ENCODE results near the gene NANOS2. TPM values are rescaled to one million over a fixed set of nuclear protein-coding genes. Genes with fewer than 3 reads are reported as not detected.

Gene NANOS2
- polyA plus RNA-seq, 1 experiment, result not detected

DNA sequence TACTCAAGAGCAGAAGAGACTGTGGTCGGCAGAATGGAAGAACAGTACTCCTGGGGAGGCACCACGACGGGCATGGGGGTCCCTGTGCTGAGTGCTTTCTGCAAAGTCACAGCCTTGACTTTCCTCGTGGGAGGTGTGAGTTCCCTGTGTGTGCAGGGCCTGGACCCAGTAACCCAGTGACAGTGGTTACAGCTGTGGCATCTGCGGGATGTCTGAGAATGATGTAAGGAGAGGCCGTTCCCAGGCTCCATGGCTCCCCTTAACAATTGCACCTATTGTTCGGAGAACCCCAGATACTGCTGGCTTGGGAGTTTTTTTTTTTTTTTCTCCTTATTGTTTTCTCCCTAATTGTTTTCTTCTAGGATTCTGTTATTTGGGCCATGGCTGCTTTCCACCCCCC, 5.1 kb upstream of the NANOS2 start:
- no peak overlapping the region for H3K4me3 ChIP-seq (ENCODE audit: low read depth, low read length)
- ChIA-PET CTCF (interaction anchor here (1.3 kb wide), 1 partner anchor 103 kb away, joined by 4 read pairs; no protein-coding TSS in a partner anchor), POLR2A (no interaction called here)
- no peaks in the 10 kb centered on the region for H3K36me3 ChIP-seq (ENCODE audit: control insufficient read depth, insufficient read depth, low read length)
- TF ChIP-seq, protein P1, sequence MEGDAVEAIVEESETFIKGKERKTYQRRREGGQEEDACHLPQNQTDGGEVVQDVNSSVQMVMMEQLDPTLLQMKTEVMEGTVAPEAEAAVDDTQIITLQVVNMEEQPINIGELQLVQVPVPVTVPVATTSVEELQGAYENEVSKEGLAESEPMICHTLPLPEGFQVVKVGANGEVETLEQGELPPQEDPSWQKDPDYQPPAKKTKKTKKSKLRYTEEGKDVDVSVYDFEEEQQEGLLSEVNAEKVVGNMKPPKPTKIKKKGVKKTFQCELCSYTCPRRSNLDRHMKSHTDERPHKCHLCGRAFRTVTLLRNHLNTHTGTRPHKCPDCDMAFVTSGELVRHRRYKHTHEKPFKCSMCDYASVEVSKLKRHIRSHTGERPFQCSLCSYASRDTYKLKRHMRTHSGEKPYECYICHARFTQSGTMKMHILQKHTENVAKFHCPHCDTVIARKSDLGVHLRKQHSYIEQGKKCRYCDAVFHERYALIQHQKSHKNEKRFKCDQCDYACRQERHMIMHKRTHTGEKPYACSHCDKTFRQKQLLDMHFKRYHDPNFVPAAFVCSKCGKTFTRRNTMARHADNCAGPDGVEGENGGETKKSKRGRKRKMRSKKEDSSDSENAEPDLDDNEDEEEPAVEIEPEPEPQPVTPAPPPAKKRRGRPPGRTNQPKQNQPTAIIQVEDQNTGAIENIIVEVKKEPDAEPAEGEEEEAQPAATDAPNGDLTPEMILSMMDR (IDR thresholded peaks at IDR 0.05; ENCODE audit: insufficient read depth, low read depth, low read length), result no peak
- no peak for DNase-seq (ENCODE audit: low read depth)
- H3K27me3 ChIP-seq (ENCODE audit: control insufficient read depth, insufficient read depth, low read length), result peaks cover 5% of the 10 kb centered on the region; the same call in 1 of the 2 replicates

DNA sequence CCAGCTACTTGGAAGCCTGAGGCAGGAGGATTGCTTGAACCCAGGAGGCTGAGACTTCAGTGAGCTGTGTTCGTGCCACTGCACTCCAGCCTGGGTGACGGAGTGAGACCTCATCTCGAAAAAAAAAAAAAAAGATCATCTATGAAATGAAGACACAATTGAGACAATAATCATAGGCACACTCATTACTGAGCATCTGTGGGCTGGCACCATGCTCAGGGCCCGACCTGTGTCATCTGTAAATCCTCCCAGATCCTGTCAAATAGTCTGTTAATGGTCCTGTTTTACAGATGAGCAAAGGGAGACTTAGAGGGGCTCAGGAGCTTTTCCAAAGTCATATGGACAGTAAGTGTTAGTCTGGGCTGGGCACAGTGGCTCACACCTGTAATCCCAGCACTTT, 4.1 kb upstream of the NANOS2 start:
- Histone ChIP-seq H3K27me3 (ENCODE audit: control insufficient read depth, insufficient read depth, low read length) (peaks cover 5% of the 10 kb centered on the region; the same call in 1 of the 2 replicates), H3K36me3 (ENCODE audit: control insufficient read depth, insufficient read depth, low read length) (no peaks in the 10 kb centered on the region), H3K4me3 (ENCODE audit: low read depth, low read length) (no peak overlapping the region)
- no peak for DNase-seq (ENCODE audit: low read depth)
- POLR2A ChIA-PET, result no interaction called here
- CTCF ChIA-PET, result no interaction called here
- TF ChIP-seq, protein P1 (IDR thresholded peaks at IDR 0.05; ENCODE audit: insufficient read depth, low read depth, low read length), result no peak

DNA sequence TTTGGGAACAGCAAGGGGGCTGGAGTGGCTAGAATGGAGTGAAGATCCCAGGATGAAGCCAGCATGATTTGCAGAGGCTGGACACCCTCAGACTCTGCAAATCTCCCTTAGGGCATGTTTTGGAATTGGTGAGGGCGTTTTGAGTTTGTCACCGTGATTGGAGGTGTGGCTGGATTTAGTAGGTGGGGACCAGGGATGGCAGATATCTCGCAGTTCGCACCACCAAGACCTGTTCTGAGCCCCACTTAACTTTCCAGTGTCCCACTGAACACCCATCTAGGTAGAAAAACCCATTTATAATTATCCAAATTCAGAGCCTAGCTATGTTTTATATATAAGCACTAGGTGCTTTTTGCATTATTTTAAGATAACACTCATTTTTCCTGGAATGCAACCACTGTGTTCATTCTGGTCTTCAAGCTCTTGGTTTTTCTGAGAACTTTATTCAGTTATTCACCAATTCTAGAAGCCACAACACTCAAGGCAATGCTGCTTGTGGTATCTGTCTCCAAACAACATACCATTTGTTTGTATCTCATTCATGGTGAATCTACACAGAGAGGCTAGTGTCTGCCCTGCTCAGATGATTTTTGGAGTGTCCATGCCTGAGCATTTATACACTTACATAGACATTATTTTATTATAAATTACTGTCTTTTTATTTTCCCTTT, 3.0 kb upstream of the NANOS2 start:
- peaks cover 5% of the 10 kb centered on the region; the same call in 1 of the 2 replicates for H3K27me3 ChIP-seq (ENCODE audit: control insufficient read depth, insufficient read depth, low read length)
- no peaks in the 10 kb centered on the region for H3K36me3 ChIP-seq (ENCODE audit: control insufficient read depth, insufficient read depth, low read length)
- no peak overlapping the region for H3K4me3 ChIP-seq (ENCODE audit: low read depth, low read length)
- TF ChIP-seq, protein P1 (IDR thresholded peaks at IDR 0.05; ENCODE audit: insufficient read depth, low read depth, low read length), result no peak
- CTCF ChIA-PET, result interaction anchor here (1.4 kb wide), 1 partner anchor 10 kb away, joined by 4 read pairs; no protein-coding TSS in a partner anchor
- POLR2A ChIA-PET, result no interaction called here
- no peak for DNase-seq (ENCODE audit: low read depth)

DNA sequence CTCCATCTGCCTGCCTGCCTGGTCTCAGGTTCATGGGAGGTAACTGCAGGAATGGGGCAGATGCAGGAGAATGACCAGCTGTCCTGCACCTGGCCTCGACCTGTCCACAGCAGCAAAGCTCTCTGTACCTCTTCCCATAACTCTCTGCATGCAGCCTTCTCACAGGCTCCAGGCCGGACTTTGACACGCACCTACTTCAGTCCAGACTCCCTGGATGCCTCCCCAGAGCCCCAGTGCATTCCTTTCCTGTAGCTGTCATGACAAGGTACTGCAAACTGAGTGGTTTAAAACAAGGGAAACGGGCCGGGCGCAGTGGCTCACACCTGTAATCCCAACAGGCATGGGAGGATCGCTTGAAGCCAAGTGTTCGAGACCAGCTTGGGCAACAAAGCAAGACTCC, 3.3 kb downstream of the NANOS2 start:
- peaks cover 6% of the 10 kb centered on the region; the same call in 1 of the 2 replicates for H3K27me3 ChIP-seq (ENCODE audit: control insufficient read depth, insufficient read depth, low read length)
- no peak overlapping the region for H3K4me3 ChIP-seq (ENCODE audit: low read depth, low read length)
- CTCF ChIA-PET, result interaction anchor here (0.6 kb wide), 1 partner anchor 13 kb away, joined by 3 read pairs; no protein-coding TSS in a partner anchor
- no peaks in the 10 kb centered on the region for H3K36me3 ChIP-seq (ENCODE audit: control insufficient read depth, insufficient read depth, low read length)
- POLR2A ChIA-PET, result no interaction called here
- TF ChIP-seq, protein P1 (IDR thresholded peaks at IDR 0.05; ENCODE audit: insufficient read depth, low read depth, low read length), result no peak
- DNase-seq (ENCODE audit: low read depth), result no peak

DNA sequence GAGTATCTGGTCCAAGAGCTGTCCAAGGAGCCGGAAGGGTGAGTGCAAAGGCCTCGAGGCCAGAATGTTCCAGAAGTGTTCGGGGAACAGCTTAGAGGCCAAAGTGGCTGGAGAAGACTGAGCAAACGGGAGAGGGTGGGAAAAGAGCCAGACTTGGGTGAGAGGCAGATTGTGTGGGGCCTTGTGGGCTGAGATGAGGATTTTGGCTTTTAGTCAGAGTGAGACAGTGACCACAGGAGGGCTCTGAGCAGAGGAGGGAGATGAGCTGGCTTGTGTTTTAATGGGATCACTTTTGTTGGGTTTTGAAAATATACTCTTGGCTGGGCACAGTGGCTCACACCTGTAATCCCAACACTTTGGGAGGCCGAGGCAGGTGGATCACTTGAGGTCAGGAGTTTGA, 5.6 kb downstream of the NANOS2 start:
- no peaks in the 10 kb centered on the region for H3K36me3 ChIP-seq (ENCODE audit: control insufficient read depth, insufficient read depth, low read length)
- TF ChIP-seq, protein P1 (IDR thresholded peaks at IDR 0.05; ENCODE audit: insufficient read depth, low read depth, low read length), result no peak
- no peak for DNase-seq (ENCODE audit: low read depth)
- POLR2A ChIA-PET, result no interaction called here
- CTCF ChIA-PET, result interaction anchor here (2.1 kb wide), 1 partner anchor 8 kb away, joined by 4 read pairs; no protein-coding TSS in a partner anchor
- H3K4me3 ChIP-seq (ENCODE audit: low read depth, low read length), result no peak overlapping the region
- H3K27me3 ChIP-seq (ENCODE audit: control insufficient read depth, insufficient read depth, low read length), result peaks cover 7% of the 10 kb centered on the region; the same call in 1 of the 2 replicates
